Uterus (tissue), 2 donors: ENCODE measurements around the gene AAK1.

Experiments
- CTCF ChIP-seq, 4 experiments: fragments of 200-600 bp in 2 of 4; fragments of 450-650 bp in 2 of 4; sonication (generic) in 2 of 4; IDR thresholded peaks; one replicate each; pipeline ENCODE4 v1.5.1; 2016 to 2019; ENCODE audit warnings: antibody characterized with exemption in 4 of 4, mild to moderate bottlenecking in 2 of 4, moderate library complexity in 1 of 4
- POLR2A ChIP-seq, 2 donors: fragments of 450-650 bp; IDR thresholded peaks; one replicate each; pipeline ENCODE4 v1.6.1; 2016; ENCODE audit warnings: antibody characterized with exemption in 2 of 2, mild to moderate bottlenecking in 1 of 2, moderate library complexity in 1 of 2

- TF ChIP-seq POLR2A (IDR thresholded peaks at IDR 0.05), result no peak
- no peak for TF ChIP-seq CTCF (IDR thresholded peaks at IDR 0.05)
Observed at GRCh38 chr2:69510204-69510603, 133.3 kb downstream of the AAK1 start.
